Measurements from ENCODE around the gene COQ10B.
"Not testable (repeated sequence)": the region's sequence is repeated elsewhere in the genome, so short reads cannot be mapped to it uniquely, and the experiment has no call there.

Gene COQ10B

DNA sequence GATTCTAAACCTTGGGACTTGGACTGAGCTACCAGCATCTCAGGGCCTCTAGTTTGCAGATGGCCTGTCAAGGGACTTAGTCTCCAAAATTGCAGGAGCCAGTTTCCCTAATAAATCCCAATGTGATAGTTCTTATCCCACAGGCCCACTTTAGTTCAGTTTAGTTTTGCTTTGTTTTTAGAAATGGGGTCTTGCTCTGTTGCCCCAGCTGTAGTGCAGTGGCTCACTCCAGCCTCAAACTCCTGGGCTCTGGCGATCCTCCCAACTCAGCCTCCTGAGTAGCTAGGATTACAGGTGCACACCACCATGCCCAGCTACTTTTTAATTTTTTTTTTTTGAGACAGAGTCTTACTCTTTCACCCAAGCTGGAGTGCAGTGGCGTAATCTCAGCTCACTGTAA lies 16.0 kb upstream of the COQ10B start:
- peaks cover 4% of the 10 kb centered on the region for H3K36me3 ChIP-seq (ENCODE audit: low read depth)
- no peaks in the 10 kb centered on the region for H3K27me3 ChIP-seq (ENCODE audit: insufficient read depth, poor library complexity, severe bottlenecking)
- no peak overlapping the region for H3K4me3 ChIP-seq (ENCODE audit: severe bottlenecking)
- H3K4me1 ChIP-seq (ENCODE audit: insufficient read depth, poor library complexity, severe bottlenecking) = peaks cover 7% of the 10 kb centered on the region
- DNase-seq (ENCODE audit: low spot score) (no peak), ATAC-seq (ENCODE audit: low read depth) (no peak)
- H3K27ac ChIP-seq (ENCODE audit: poor library complexity, severe bottlenecking) = no peak overlapping the region
- TF ChIP-seq, protein P1, sequence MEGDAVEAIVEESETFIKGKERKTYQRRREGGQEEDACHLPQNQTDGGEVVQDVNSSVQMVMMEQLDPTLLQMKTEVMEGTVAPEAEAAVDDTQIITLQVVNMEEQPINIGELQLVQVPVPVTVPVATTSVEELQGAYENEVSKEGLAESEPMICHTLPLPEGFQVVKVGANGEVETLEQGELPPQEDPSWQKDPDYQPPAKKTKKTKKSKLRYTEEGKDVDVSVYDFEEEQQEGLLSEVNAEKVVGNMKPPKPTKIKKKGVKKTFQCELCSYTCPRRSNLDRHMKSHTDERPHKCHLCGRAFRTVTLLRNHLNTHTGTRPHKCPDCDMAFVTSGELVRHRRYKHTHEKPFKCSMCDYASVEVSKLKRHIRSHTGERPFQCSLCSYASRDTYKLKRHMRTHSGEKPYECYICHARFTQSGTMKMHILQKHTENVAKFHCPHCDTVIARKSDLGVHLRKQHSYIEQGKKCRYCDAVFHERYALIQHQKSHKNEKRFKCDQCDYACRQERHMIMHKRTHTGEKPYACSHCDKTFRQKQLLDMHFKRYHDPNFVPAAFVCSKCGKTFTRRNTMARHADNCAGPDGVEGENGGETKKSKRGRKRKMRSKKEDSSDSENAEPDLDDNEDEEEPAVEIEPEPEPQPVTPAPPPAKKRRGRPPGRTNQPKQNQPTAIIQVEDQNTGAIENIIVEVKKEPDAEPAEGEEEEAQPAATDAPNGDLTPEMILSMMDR (IDR thresholded peaks at IDR 0.05; ENCODE audit: poor library complexity, severe bottlenecking) = no peak
- no peaks in the 10 kb centered on the region for H3K9me3 ChIP-seq (ENCODE audit: severe bottlenecking)

DNA sequence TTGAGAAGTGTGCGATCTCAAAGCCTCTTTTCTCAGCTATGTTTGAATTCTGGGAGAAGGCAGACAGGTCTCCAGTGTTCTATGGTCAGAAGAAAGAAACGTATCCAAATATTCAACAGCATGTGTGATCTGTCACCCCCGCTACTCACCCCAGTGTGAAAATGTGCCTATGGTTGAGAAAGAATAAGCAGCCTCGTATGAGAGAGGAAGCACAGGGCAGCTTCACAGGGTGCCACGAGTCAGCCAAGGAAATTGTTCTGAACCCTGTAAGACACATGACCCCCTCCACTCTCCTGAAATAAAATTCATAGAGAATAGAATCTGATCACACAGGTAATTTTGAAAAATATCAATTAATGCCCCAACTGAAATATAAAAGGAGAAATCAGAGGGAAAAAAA lies 10.5 kb upstream of the COQ10B start:
- Histone ChIP-seq H3K9me3 (ENCODE audit: severe bottlenecking) (no peaks in the 10 kb centered on the region), H3K36me3 (ENCODE audit: low read depth) (no peaks in the 10 kb centered on the region), H3K27ac (ENCODE audit: poor library complexity, severe bottlenecking) (no peak overlapping the region), H3K4me1 (ENCODE audit: insufficient read depth, poor library complexity, severe bottlenecking) (no peaks in the 10 kb centered on the region), H3K27me3 (ENCODE audit: insufficient read depth, poor library complexity, severe bottlenecking) (no peaks in the 10 kb centered on the region), H3K4me3 (ENCODE audit: severe bottlenecking) (no peak overlapping the region)
- no peak for DNase-seq (ENCODE audit: low spot score)
- TF ChIP-seq, protein P1 (IDR thresholded peaks at IDR 0.05; ENCODE audit: poor library complexity, severe bottlenecking) = no peak
- ATAC-seq (ENCODE audit: low read depth) = no peak

DNA sequence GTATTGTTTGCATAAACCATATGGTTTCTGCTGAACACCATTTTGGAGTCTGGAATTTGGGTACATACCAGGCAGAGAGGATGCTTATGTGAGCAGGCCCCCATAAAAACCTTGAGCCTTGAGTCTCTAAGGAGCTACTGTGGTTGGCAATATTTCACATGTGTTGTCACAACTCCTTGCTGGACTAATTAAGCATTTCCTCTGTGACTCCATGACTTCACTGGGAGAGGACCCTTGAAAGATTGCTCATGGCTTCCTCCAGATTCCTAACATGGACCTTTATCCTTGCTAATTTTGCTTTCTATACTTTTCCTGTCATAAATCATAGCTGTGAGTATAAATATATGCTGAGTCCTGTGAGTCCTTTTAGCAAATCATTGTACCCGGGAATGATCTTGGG lies 7.6 kb upstream of the COQ10B start:
- H3K36me3 ChIP-seq (ENCODE audit: low read depth) = no peaks in the 10 kb centered on the region
- ATAC-seq (ENCODE audit: low read depth) = no peak
- no peak for DNase-seq (ENCODE audit: low spot score)
- no peaks in the 10 kb centered on the region for H3K27me3 ChIP-seq (ENCODE audit: insufficient read depth, poor library complexity, severe bottlenecking)
- no peaks in the 10 kb centered on the region for H3K9me3 ChIP-seq (ENCODE audit: severe bottlenecking)
- no peaks in the 10 kb centered on the region for H3K4me1 ChIP-seq (ENCODE audit: insufficient read depth, poor library complexity, severe bottlenecking)
- TF ChIP-seq, protein P1 (IDR thresholded peaks at IDR 0.05; ENCODE audit: poor library complexity, severe bottlenecking) = no peak
- H3K27ac ChIP-seq (ENCODE audit: poor library complexity, severe bottlenecking) = no peak overlapping the region
- H3K4me3 ChIP-seq (ENCODE audit: severe bottlenecking) = no peak overlapping the region

DNA sequence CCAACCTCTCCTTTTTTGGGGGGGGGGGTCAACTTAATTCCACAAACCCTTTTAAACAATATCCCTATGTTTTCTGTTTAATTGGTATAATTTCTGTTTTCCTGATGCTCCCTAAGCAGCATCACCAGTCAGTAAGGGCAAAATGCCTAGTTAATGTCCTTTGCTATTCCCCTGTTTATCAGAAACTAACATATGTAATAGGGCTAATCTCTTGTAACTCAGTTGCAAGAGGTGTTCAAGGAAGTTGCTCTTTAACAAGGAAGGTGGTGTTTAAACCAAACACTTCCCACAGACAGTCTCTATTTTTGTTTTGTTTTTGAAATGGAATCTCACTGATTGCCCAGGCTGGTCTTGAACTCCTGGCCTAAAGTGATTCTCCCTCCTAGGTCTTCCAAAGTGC lies 6.5 kb upstream of the COQ10B start:
- TF ChIP-seq, protein P1 (IDR thresholded peaks at IDR 0.05; ENCODE audit: poor library complexity, severe bottlenecking) = no peak
- H3K4me1 ChIP-seq (ENCODE audit: insufficient read depth, poor library complexity, severe bottlenecking) = no peaks in the 10 kb centered on the region
- no peaks in the 10 kb centered on the region for H3K36me3 ChIP-seq (ENCODE audit: low read depth)
- no peaks in the 10 kb centered on the region for H3K27me3 ChIP-seq (ENCODE audit: insufficient read depth, poor library complexity, severe bottlenecking)
- H3K4me3 ChIP-seq (ENCODE audit: severe bottlenecking) = no peak overlapping the region
- no peak overlapping the region for H3K27ac ChIP-seq (ENCODE audit: poor library complexity, severe bottlenecking)
- DNase-seq (ENCODE audit: low spot score) (no peak), ATAC-seq (ENCODE audit: low read depth) (no peak)
- H3K9me3 ChIP-seq (ENCODE audit: severe bottlenecking) = no peaks in the 10 kb centered on the region

DNA sequence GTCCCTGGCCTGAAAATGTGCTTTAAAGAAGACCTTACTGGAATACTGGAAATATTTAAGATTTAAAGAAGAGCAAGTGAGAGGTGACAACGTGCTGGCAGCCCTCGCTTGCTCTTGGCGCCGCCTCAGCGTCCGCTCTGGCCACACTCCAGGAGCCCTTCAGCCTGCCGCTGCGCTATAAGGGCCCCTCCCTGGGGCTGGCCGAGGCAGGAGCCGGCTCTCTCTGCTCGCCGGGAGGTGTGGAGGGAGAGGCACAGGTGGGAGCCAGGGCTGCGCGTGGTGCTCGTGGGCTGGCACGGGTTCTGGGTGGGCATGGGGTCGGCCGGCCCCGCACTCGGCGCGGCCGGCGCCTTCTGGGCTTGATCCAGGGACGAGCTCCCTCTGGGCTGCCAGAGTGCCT lies 2.9 kb upstream of the COQ10B start:
- no peak for DNase-seq (ENCODE audit: low spot score)

DNA sequence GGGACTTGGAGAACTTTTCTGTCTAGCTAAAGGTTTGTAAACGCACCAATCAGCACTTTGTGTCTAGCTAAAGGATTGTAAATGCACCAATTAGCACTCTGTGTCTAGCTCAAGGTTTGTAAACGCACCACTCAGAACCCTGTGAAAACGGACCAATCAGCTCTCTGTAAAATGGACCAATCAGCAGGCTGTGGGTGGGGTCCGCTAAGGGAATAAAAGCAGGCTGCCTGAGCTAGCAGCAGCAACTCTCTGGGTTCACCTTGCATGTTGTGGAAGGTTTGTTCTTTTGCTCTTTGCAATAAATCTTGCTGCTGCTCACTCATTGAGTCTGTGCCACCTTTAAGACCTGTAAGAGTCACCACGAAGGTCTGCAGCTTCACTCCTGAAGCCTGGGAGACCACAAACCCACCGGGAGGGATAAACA lies 2.4 kb upstream of the COQ10B start:
- H3K9me3 ChIP-seq (ENCODE audit: severe bottlenecking); H3K27ac ChIP-seq (ENCODE audit: poor library complexity, severe bottlenecking); H3K36me3 ChIP-seq (ENCODE audit: low read depth); H3K27me3 ChIP-seq (ENCODE audit: insufficient read depth, poor library complexity, severe bottlenecking); H3K4me3 ChIP-seq (ENCODE audit: severe bottlenecking); DNase-seq (ENCODE audit: low spot score); H3K4me1 ChIP-seq (ENCODE audit: insufficient read depth, poor library complexity, severe bottlenecking); ATAC-seq (ENCODE audit: low read depth): not testable (repeated sequence)

More for the DNA sequence above, 2.9 kb upstream of the COQ10B start:
- ATAC-seq (ENCODE audit: low read depth) = no peak
- H3K4me3 ChIP-seq (ENCODE audit: severe bottlenecking) = no peak overlapping the region
- H3K36me3 ChIP-seq (ENCODE audit: low read depth) = no peaks in the 10 kb centered on the region; the same call in 1 of the 2 replicates
- TF ChIP-seq, protein P1 (IDR thresholded peaks at IDR 0.05; ENCODE audit: poor library complexity, severe bottlenecking) = no peak
- no peak overlapping the region for H3K27ac ChIP-seq (ENCODE audit: poor library complexity, severe bottlenecking)
- H3K4me1 ChIP-seq (ENCODE audit: insufficient read depth, poor library complexity, severe bottlenecking) = no peaks in the 10 kb centered on the region
- no peaks in the 10 kb centered on the region for H3K27me3 ChIP-seq (ENCODE audit: insufficient read depth, poor library complexity, severe bottlenecking)
- H3K9me3 ChIP-seq (ENCODE audit: severe bottlenecking) = no peaks in the 10 kb centered on the region
